H9 (cell line): ENCODE data around the gene HYI. TPM values are rescaled to one million over a fixed set of nuclear protein-coding genes. Genes with fewer than 3 reads are reported as not detected.
"Not testable (repeated sequence)": the region's sequence is repeated elsewhere in the genome, so short reads cannot be mapped to it uniquely, and the experiment has no call there.

Source experiments
- DNase-seq: peaks from one replicate; pipeline ENCODE4 v3.0.0-alpha.2; 2017
- H2AFZ ChIP-seq: one replicate; pipeline ENCODE4 v1.6.1; 2013; ENCODE audit warnings: mild to moderate bottlenecking, low read length, control low read depth, moderate library complexity
- H2AK5ac ChIP-seq: 2 replicates; pipeline ENCODE4 v1.6.1; 2013; ENCODE audit warnings: low read length, control low read depth, mixed read lengths; ENCODE audit not compliant: insufficient read length
- H2BK120ac ChIP-seq: one replicate; pipeline ENCODE4 v1.6.1; 2013; ENCODE audit warnings: low read depth, mild to moderate bottlenecking, low read length, control low read depth, inconsistent platforms; ENCODE audit not compliant: poor library complexity, severe bottlenecking
- H2BK12ac ChIP-seq: 2 replicates; pipeline ENCODE4 v1.6.1; 2013; ENCODE audit warnings: low read length, control low read depth, mixed read lengths, low read depth; ENCODE audit not compliant: insufficient read length
- H2BK15ac ChIP-seq: 2 replicates; pipeline ENCODE4 v1.6.1; 2013; ENCODE audit warnings: low read depth, low read length, control low read depth
- H2BK20ac ChIP-seq: one replicate; pipeline ENCODE4 v1.6.1; 2013; ENCODE audit warnings: low read depth, mild to moderate bottlenecking, low read length, control low read depth, inconsistent platforms; ENCODE audit not compliant: poor library complexity, severe bottlenecking
- H2BK5ac ChIP-seq: 2 replicates; pipeline ENCODE4 v1.6.1; 2013; ENCODE audit warnings: low read length, control low read depth, mixed read lengths; ENCODE audit not compliant: insufficient read length
- H3K14ac ChIP-seq: 2 replicates; pipeline ENCODE4 v1.6.1; 2013; ENCODE audit warnings: low read length, control low read depth; ENCODE audit not compliant: insufficient read depth
- H3K18ac ChIP-seq: 2 replicates; pipeline ENCODE4 v1.6.1; 2013; ENCODE audit warnings: low read depth, mild to moderate bottlenecking, mixed read lengths, low read length, control low read depth; ENCODE audit not compliant: insufficient read length
- H3K23ac ChIP-seq: 2 replicates; pipeline ENCODE4 v1.6.1; 2013; ENCODE audit warnings: low read length, control low read depth, mixed read lengths, low read depth; ENCODE audit not compliant: insufficient read length
- H3K23me2 ChIP-seq: 2 replicates; pipeline ENCODE4 v1.6.1; 2013; ENCODE audit warnings: low read depth, mild to moderate bottlenecking, mixed read lengths, low read length, control low read depth; ENCODE audit not compliant: insufficient read length, poor library complexity, severe bottlenecking
- H3K27ac ChIP-seq: 2 replicates; pipeline ENCODE4 v1.5.1; 2013; ENCODE audit warnings: low read length, control low read depth, mixed read lengths, low read depth; ENCODE audit not compliant: insufficient read length
- H3K27me3 ChIP-seq: 2 replicates; pipeline ENCODE4 v1.6.1; 2013; ENCODE audit warnings: low read length, control low read depth, inconsistent platforms; ENCODE audit not compliant: insufficient read depth
- H3K4ac ChIP-seq: 2 replicates; pipeline ENCODE4 v1.6.1; 2013; ENCODE audit warnings: low read depth, mild to moderate bottlenecking, control low read depth, inconsistent platforms, low read length, moderate library complexity
- H3K4me1 ChIP-seq: 2 replicates; pipeline ENCODE4 v1.6.1; 2013; ENCODE audit warnings: low read length, control low read depth, inconsistent platforms; ENCODE audit not compliant: insufficient read depth
- H3K4me2 ChIP-seq: 2 replicates; pipeline ENCODE4 v1.6.1; 2013; ENCODE audit warnings: low read length, control low read depth, mixed read lengths; ENCODE audit not compliant: insufficient read length, insufficient read depth
- H3K56ac ChIP-seq: 2 replicates; pipeline ENCODE4 v1.6.1; 2013; ENCODE audit warnings: low read depth, mild to moderate bottlenecking, mixed read lengths, low read length, control low read depth; ENCODE audit not compliant: insufficient read length
- H3K79me1 ChIP-seq: 2 replicates; pipeline ENCODE4 v1.6.1; 2013; ENCODE audit warnings: low read depth, mild to moderate bottlenecking, moderate library complexity, low read length, control low read depth, inconsistent platforms; ENCODE audit not compliant: insufficient read depth, poor library complexity, severe bottlenecking
- H3K79me2 ChIP-seq: 2 replicates; pipeline ENCODE4 v1.6.1; 2013; ENCODE audit warnings: low read length, control low read depth, inconsistent platforms; ENCODE audit not compliant: insufficient read depth
- H3K9ac ChIP-seq: 2 replicates; pipeline ENCODE4 v1.6.1; 2013; ENCODE audit warnings: low read length, control low read depth, mixed read lengths; ENCODE audit not compliant: insufficient read length; ENCODE audit errors: extremely low read depth
- H3K9me3 ChIP-seq: one replicate; pipeline ENCODE4 v1.6.1; 2013; ENCODE audit warnings: low read depth, low read length, inconsistent platforms; ENCODE audit not compliant: control insufficient read depth
- H3T11ph ChIP-seq: one replicate; pipeline ENCODE4 v1.6.1; 2013; ENCODE audit warnings: mild to moderate bottlenecking, low read length, control low read depth, inconsistent platforms
- H4K20me1 ChIP-seq: one replicate; pipeline ENCODE4 v1.6.1; 2013; ENCODE audit not compliant: control insufficient read depth, insufficient read length, insufficient read depth
- H4K5ac ChIP-seq: 2 replicates; pipeline ENCODE4 v1.6.1; 2013; ENCODE audit warnings: low read depth, mild to moderate bottlenecking, mixed read lengths, low read length, control low read depth; ENCODE audit not compliant: insufficient read length
- H4K8ac ChIP-seq: replicated peaks from 2 replicates; pipeline ENCODE4 v1.6.1; 2013; ENCODE audit warnings: low read length, control low read depth, mixed read lengths, low read depth; ENCODE audit not compliant: insufficient read length
- H4K91ac ChIP-seq: 2 replicates; pipeline ENCODE4 v1.6.1; 2013; ENCODE audit warnings: low read depth, mild to moderate bottlenecking, moderate library complexity, mixed read lengths, low read length, control low read depth; ENCODE audit not compliant: insufficient read length
- H3K27ac Mint-ChIP-seq, 3 experiments: 2 replicates in 2 of 3; 3 replicates in 1 of 3; pipeline ENCODE4 v1.8.0; 2020 to 2021; ENCODE audit warnings: mixed read lengths in 3 of 3, mild to moderate bottlenecking in 1 of 3, moderate library complexity in 1 of 3
- H3K27me3 Mint-ChIP-seq: 2 replicates; pipeline ENCODE4 v1.8.0; 2021; ENCODE audit warnings: low read depth, mild to moderate bottlenecking, moderate library complexity, mixed read lengths
- H3K36me3 Mint-ChIP-seq, 3 experiments: 2 replicates in 2 of 3; 3 replicates in 1 of 3; pipeline ENCODE4 v1.8.0; 2020 to 2021; ENCODE audit warnings: low read depth in 3 of 3, mixed read lengths in 3 of 3; ENCODE audit not compliant: insufficient read depth in 1 of 3
- H3K4me1 Mint-ChIP-seq, 2 experiments: 2 replicates each; pipeline ENCODE4 v1.8.0; 2020; ENCODE audit warnings: mixed read lengths in 2 of 2
- H3K4me3 Mint-ChIP-seq, 2 experiments: 2 replicates in 1 of 2; 3 replicates in 1 of 2; pipeline ENCODE4 v1.8.0; 2020 to 2021; ENCODE audit warnings: mild to moderate bottlenecking in 2 of 2, mixed read lengths in 2 of 2, moderate library complexity in 1 of 2
- H3K9me3 Mint-ChIP-seq, 2 experiments: 2 replicates in 1 of 2; 3 replicates in 1 of 2; pipeline ENCODE4 v1.8.0; 2020; ENCODE audit warnings: mild to moderate bottlenecking in 2 of 2, mixed read lengths in 2 of 2, moderate library complexity in 1 of 2
- WGBS: extraction: QIAGEN DNeasy Blood & Tissue Kit; methylation state at CpG from one replicate; pipeline ENCODE4 v1.1.7; 2013; ENCODE audit warnings: missing lambda C conversion rate, low lambda C conversion rate, mixed read lengths; ENCODE audit not compliant: insufficient read length; ENCODE audit errors: extremely low coverage; 5-methylcytosine and 5-hydroxymethylcytosine counted together
- total RNA-seq: library from RNA; stranded (reverse); gene quantifications from 2 replicates; pipeline ENCODE4 v1.2.1, GENCODE V29; 2021
- TF ChIP-seq, protein P1 (sequence below): fragments of 200-600 bp; sonication (generic); conservative IDR thresholded peaks from 3 replicates; pipeline ENCODE4 v1.8.0; 2021; ENCODE audit warnings: antibody characterized with exemption, mild to moderate bottlenecking

The HYI gene
- total RNA-seq, 1 experiment from 2014 or later = 16.1 TPM

DNA sequence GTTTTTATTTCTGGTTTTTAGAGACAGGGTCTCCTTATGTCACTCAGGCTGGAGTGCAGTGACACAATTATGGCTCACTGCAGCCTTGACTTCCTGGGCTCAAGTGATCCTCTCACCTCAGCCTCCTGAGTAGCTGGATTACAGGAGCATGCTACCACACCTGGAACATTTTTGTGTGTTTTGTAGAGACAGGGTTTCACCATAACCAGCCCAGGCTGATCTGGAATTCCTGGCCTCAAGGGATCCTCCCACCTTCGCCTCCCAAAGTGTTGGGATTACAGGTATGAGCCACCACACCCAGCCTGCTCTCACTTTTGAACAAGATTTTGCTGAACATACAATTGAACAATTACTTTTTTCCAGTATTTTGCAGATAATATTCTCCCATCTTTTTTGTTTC, 24.0 kb upstream of the HYI start:
- Histone ChIP-seq H2BK12ac (no peak overlapping the region), H4K5ac (no peak overlapping the region)
- H3K4me3 Mint-ChIP-seq = no peak overlapping the region

DNA sequence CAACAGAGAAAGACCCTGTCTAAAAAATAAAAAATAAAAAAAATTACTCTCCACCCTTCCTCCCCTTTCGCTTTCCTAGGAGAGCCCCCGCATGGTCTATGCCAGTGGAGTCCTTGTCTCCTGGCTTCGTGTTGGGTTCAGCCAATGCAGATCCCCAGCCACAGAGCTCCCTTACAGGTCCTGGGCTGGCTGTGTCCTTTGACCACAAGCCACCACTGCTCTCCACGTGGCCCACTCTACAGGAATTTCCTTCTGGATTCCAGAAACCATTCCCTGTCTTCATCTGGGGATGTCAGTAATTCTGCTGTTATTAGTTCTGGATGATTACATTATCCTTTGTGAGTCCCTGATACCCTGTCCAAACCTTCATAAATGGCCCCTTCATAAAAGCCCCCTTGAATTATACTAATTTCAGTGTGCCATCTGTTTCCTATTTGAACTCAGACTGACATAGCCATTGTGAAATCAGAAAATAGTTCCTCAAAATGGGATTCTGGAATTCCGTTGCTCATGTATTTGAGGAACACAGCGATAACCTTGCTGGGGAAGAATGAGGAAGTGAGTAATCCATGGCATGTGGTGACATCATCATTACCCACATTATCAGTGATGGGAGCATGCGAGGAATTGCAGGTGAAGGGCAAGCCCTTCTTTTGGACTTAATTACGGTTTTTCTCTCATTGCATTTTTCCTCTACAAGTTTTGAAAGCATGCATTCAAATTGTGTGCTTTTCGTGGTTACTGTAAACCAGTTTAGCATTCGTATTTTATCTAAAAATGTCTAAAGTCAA, 22.1 kb upstream of the HYI start:
- H3K4me1 ChIP-seq, H4K20me1 ChIP-seq, H2BK20ac ChIP-seq, H3K36me3 Mint-ChIP-seq, H3K23me2 ChIP-seq, H3K9me3 Mint-ChIP-seq, H3K79me1 ChIP-seq, H3K27me3 Mint-ChIP-seq, H3K4ac ChIP-seq, H2AK5ac ChIP-seq, H3K18ac ChIP-seq, H3K27me3 ChIP-seq, H2AFZ ChIP-seq, H4K5ac ChIP-seq, H3K14ac ChIP-seq, DNase-seq, H3T11ph ChIP-seq, H3K4me3 Mint-ChIP-seq, H3K9ac ChIP-seq, H3K56ac ChIP-seq, H3K27ac ChIP-seq, H2BK15ac ChIP-seq, H2BK5ac ChIP-seq, H2BK120ac ChIP-seq, H3K23ac ChIP-seq, H3K79me2 ChIP-seq, H4K8ac ChIP-seq, H3K4me2 ChIP-seq, H4K91ac ChIP-seq, H3K9me3 ChIP-seq, H2BK12ac ChIP-seq: not testable (repeated sequence)
- no CpG with 5 or more reads among the region's 10 CpGs for WGBS
- Mint-ChIP-seq H3K27ac (peak overlapping the region in 2 of 3 experiments; percentile 68 to 69; a peak in 1 of 7 replicates), H3K4me1 (peaks cover 11 to 14% of the 10 kb centered on the region in 2 experiments)

More for the DNA sequence above, 24.0 kb upstream of the HYI start:
- H3K4ac ChIP-seq = no peak overlapping the region
- H3K9ac ChIP-seq = no peak overlapping the region
- no peaks in the 10 kb centered on the region for H3K79me1 ChIP-seq
- no peak overlapping the region for H4K91ac ChIP-seq
- no peak overlapping the region for H3K27ac ChIP-seq
- no peaks in the 10 kb centered on the region for H3K36me3 Mint-ChIP-seq
- H3K27me3 ChIP-seq = no peaks in the 10 kb centered on the region
- peaks cover 2% of the 10 kb centered on the region; the same call in 1 of the 2 replicates for H3K4me1 ChIP-seq
- H4K20me1 ChIP-seq = no peaks in the 10 kb centered on the region
- H3K4me2 ChIP-seq = no peak overlapping the region
- H3K9me3 Mint-ChIP-seq = peaks cover 0 to 4% of the 10 kb centered on the region in 2 experiments; a peak in 2 of 5 replicates
- WGBS = no CpG with 5 or more reads among the region's 1 CpG
- H3K27me3 Mint-ChIP-seq = no peaks in the 10 kb centered on the region; the same call in none of the 2 replicates
- DNase-seq = no peak
- no peak overlapping the region for H3K23ac ChIP-seq
- peak overlapping the region in 1 of 3 experiments; percentile 77; a peak in 1 of 7 replicates for H3K27ac Mint-ChIP-seq
- H2BK5ac ChIP-seq = no peak overlapping the region
- TF ChIP-seq, protein P1, sequence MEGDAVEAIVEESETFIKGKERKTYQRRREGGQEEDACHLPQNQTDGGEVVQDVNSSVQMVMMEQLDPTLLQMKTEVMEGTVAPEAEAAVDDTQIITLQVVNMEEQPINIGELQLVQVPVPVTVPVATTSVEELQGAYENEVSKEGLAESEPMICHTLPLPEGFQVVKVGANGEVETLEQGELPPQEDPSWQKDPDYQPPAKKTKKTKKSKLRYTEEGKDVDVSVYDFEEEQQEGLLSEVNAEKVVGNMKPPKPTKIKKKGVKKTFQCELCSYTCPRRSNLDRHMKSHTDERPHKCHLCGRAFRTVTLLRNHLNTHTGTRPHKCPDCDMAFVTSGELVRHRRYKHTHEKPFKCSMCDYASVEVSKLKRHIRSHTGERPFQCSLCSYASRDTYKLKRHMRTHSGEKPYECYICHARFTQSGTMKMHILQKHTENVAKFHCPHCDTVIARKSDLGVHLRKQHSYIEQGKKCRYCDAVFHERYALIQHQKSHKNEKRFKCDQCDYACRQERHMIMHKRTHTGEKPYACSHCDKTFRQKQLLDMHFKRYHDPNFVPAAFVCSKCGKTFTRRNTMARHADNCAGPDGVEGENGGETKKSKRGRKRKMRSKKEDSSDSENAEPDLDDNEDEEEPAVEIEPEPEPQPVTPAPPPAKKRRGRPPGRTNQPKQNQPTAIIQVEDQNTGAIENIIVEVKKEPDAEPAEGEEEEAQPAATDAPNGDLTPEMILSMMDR = no peak
- H2BK20ac ChIP-seq = no peak overlapping the region
- H3K23me2 ChIP-seq = no peaks in the 10 kb centered on the region
- no peaks in the 10 kb centered on the region for H3K79me2 ChIP-seq
- peaks cover 2 to 5% of the 10 kb centered on the region in 2 experiments; a peak in 2 of 4 replicates for H3K4me1 Mint-ChIP-seq
- no peak overlapping the region for H3K56ac ChIP-seq
- no peak overlapping the region for H2AK5ac ChIP-seq
- no peak overlapping the region for H2BK120ac ChIP-seq
- no peak overlapping the region for H2BK15ac ChIP-seq
- H4K8ac ChIP-seq = no peak overlapping the region
- H3T11ph ChIP-seq = no peak overlapping the region
- no peaks in the 10 kb centered on the region for H3K9me3 ChIP-seq
- no peak overlapping the region for H3K18ac ChIP-seq
- H2AFZ ChIP-seq = no peak overlapping the region
- no peak overlapping the region for H3K14ac ChIP-seq
